ENCODE results near the gene PINK1.

PINK1 gene

GRCh38 chr1:20680269-20680668 is 47.0 kb downstream of the PINK1 start:
- DNase-seq (ENCODE audit: low spot score), result no peak

DNA sequence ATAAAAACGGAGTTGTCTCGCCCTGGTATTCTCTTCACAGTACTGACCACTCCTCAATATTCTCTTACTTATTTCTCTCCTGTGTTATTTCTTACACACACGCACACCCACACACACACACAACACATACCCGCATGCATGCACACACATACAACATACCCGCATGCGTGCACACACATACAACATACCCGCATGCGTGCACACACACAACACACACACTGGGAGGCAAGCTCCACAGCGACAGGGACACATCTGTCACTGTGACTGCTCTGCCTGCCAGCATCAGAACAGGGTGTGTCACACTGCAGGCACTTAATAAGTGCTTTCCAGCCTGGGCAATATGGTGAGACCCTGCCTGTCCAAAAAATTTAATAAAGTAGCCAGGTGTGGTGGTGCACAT is 48.7 kb downstream of the PINK1 start:
- no peak for DNase-seq (ENCODE audit: low spot score)

GRCh38 chr1:20682571-20683236 is 49.4 kb downstream of the PINK1 start:
- no peak for DNase-seq (ENCODE audit: low spot score)

DNA sequence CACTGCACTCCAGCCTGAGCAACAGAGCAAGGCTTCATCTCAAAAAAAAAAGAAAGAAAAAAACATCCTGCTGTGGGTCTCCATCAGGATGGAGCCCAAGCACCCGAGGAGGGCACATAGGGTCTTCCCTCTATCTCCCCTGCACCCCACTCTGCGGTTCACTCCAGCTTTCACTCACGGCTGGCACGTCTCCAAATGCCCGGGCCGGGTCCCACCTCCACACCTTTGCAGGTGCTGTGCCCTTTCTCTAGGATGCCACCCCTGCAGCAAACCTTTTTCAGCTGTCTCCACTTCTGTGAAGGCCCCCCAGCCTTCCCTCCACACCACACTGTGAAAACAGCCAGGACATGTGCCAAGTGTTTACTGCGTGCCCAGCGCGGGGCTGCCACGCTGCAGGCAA is 50.4 kb downstream of the PINK1 start:
- no peak for DNase-seq (ENCODE audit: low spot score)

- no peak for DNase-seq (ENCODE audit: low spot score)
These were observed 50.9 kb downstream of the PINK1 start for GRCh38 chr1:20684050-20684620.

DNA sequence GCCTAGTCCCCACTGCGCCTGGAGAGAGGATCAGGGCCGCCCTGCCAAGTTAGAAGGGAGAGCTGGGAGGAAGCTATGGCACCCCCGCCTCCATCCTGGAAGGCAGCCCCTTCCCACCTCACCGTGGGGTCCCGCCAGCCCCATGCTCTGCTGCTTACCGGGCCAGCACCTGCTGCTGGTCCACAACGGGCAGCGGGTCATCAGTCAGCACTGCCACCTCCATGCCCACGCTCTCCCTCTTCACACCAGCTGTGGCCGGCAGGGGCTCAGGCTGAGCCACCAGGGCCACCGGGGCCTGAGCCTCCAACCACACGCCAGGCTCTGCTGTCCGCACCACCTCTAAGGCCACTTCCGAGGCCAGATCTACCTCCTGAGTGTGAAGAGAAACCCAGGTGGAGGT is 51.4 kb downstream of the PINK1 start:
- no peak for DNase-seq (ENCODE audit: low spot score)

- no peak for DNase-seq (ENCODE audit: low spot score)
These were observed 51.9 kb downstream of the PINK1 start for GRCh38 chr1:20685099-20685662.

DNA sequence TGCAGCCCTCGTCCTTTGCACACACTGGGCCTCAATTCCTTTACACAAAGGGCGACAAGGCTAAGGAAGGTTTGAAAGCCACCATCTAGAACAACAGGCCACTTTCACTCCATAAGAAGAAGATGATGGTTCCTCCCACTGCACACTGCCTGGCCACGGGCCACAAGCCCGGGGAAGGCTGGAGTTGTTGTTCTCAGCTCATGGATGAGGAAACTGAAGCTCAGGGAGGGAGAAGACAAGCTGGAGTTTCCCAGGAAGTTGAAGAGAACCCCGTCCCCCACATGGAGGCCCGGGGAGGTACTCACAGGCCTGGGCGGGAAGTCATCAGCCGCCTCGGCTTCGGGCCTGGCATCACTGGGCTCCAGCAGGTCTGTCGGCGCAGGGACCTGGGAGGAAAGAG is 52.5 kb downstream of the PINK1 start:
- DNase-seq (ENCODE audit: low spot score), result no peak

DNA sequence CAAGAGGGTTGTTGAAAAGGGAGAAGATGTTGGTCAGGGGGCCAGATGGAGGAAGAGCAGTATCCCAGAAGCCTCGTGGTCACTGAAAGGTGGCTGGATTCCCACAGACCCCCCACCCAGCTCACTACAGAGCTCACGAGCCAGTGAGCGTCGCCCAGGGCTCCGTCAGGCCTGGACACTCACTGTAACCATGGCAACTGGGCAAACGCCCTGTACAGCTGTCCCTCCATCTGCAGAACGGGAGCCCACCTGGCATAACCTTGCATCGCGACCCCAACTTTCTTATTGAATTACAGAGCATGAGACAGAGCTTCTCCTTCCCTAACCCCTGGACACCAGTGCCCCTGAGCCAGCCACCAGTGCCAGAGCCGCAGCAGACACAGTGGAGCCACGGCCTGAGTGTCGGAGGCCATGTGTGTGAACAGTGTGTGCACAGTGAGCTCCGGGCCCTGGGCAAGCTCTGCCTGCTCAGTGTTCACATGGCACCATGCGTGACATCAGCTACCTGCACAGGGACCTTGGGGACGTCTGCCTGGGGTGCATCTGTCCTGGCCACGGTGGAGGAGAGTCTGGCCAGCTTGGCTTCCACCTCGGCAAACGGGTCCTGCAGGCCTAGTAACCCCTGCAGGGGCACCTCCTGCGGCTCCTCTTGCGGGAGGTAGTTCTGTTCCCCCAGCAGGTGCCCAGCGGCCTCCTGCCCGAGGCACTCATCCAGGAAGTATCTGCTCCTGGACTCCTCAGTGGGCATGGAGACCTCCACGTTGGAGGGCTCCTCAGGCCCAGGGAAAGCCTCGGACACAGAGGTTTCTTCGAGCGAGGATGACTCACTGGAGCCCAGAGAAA is 53.8 kb downstream of the PINK1 start:
- DNase-seq (ENCODE audit: low spot score), result no peak

DNA sequence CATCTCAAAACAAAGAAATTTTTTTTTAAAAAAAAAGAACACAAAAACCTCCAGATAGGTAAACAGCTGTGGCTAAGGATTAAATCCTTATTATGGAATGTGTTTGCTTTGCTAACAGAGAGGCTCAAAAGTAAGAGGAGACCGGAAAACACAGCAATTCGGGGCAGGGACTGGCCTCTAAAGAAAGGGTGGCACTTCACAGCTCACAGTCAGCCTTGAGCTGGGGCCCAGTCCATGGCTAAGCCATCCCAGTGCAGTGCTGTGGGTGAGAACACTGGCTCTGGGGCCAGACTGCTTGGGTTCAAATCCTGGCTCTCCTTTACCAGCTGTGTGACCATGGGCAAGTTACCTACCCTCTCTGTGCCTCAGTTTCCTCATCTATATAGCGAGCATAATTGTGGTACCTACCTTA is 56.4 kb downstream of the PINK1 start:
- no peak for DNase-seq (ENCODE audit: low spot score)

- DNase-seq (ENCODE audit: low spot score), result no peak
These were observed 58.6 kb downstream of the PINK1 start for GRCh38 chr1:20691872-20692271.

GRCh38 chr1:20693623-20694022 is 60.4 kb downstream of the PINK1 start:
- DNase-seq (ENCODE audit: low spot score), result no peak

- DNase-seq (ENCODE audit: low spot score), result no peak
These were observed 62.3 kb downstream of the PINK1 start for GRCh38 chr1:20695515-20695914.

DNA sequence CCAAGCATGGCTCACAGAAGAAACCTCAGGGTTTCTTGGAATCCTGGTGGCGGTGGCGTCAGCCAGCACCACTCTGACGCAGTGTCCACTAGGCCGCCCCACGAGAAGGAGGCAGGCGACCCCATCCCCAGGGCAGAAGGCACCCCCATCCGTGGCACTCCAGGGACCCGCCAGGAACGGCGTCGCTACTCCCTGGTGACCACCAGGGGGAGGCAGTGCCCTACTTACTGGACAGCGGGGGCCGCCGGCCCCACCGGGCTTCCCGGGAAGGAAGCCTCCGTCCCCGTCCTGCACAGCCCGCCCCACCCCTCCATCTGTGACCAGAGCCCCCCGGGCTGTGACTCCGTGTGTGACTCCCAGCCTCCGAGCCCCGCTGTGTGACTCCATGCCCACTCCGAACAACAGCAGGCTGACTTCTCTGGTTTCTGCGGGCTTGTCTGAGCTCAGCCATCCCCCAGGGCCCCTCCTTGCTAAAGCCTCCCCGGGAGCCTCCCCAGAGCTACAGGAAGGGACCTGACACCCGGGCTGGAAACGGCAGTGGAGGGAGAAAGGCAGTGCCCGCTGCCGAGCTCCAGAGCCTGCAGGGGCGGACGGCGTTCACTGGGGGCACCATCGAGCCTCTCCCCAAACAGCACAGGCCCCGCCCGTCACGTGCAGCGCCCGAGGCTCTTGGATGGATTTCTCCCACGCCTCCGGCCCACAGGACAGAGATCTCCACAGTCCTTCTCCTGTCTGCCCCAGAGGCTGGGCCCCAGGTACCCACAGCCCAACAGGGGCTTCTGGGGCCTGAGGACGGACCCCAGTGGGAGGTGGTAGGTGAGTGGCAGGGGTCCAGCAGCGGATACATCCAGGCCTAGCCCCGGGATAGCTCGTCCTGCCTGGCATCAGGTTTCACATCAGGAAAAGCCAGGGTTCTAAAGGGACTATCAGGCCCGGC is 63.4 kb downstream of the PINK1 start:
- peak; percentile 74 for DNase-seq (ENCODE audit: low spot score)

GRCh38 chr1:20697563-20697962 is 64.3 kb downstream of the PINK1 start:
- no peak for DNase-seq (ENCODE audit: low spot score)

DNA sequence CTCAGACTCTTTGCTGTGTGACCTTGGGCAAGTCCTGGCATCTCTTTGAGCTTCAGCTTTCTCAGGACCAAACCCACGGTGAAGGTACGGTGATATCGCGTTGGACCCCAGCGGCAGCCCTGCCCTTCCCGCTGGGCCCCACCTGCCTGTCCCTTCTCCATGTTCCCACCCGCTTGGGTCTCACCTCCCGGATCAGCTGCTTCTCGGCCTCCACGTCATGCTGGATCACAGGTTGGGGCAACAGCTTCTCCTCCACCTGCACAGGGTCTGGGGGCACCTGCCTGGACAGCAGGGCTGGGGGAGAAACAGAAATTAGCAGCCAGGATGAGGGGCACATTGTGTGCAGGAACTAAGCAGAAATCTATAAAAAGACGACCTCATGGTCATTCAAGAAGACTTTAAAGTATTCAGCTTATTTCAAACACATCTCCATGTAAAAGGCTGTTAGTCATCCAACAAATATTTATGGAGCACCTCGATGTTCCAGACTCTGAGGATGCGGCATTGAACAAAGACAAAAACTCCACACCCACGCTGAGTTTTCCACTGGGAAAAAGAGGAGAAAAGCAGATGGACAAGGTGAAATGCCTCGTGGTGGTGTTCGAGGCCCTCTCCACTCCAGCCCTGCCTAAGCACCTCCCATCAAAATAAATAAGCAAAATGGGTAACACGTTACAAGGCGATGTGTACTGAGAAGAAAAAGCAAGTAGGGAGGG is 65.1 kb downstream of the PINK1 start:
- DNase-seq (ENCODE audit: low spot score), result no peak

DNA sequence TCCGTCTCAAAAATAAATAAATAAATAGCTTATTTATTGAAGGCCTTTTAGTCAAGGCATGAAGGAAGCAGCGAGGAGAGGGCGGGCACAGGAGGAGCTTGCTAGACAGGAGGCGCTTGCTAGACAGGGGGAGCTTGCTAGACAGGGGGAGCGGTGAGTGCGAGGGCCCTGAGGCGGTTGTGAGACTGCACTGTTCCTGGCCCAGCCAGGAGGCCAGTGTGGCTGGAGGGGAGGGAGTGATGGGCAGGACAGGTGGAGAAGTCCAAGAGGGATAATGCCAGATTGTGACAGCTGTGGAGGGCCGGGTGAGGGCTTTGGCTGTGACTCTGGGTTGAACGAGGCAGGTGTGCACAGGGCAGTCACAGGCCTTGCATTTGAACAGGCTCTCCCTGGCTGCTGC is 66.3 kb downstream of the PINK1 start:
- no peak for DNase-seq (ENCODE audit: low spot score)

DNA sequence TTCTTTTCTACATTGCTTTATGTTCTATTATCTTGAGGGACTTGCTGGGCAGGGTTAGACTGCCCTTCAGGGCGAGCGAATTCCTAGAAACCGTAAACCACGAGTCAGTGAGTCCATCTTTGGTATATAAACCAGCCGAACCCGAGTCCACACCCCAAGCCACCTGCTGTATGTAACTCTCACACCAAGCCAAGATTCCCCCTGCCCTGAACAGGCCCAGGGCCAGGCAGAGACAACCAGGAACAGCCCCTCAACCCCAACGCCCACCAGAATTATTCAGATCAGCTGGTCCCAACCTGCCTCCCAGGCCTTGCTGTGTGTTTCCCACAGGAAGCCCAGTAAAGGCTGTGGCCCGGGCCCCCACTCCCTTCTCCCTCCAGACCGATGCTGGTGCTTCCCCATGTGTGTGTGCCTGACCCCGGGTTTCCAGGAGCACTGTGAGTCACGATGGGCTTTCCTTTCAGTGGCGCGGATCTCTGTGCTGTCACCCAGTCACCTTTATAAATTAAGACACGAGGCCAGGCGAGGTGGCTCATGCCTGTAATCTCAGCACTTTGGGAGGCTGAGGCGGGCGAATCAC is 67.5 kb downstream of the PINK1 start:
- DNase-seq (ENCODE audit: low spot score), result no peak
